OCI-LY7 (cell line): ENCODE results near the gene CCDC172.

Source experiments
- EZH2phosphoT487 ChIP-seq: fragments of 200-600 bp; sonication (generic); IDR thresholded peaks from 2 replicates; pipeline ENCODE4 v1.6.1; 2018; ENCODE audit warnings: low read depth, borderline replicate concordance, mild to moderate bottlenecking, mixed run types, antibody characterized with exemption, low read length, moderate library complexity, mixed read lengths
- TF ChIP-seq, protein P1 (sequence below): fragments of 200-600 bp; sonication (generic); conservative IDR thresholded peaks from 2 replicates; pipeline ENCODE4 v1.5.1; 2014; ENCODE audit warnings: mild to moderate bottlenecking, antibody characterized with exemption, low read length, moderate library complexity, mixed read lengths

DNA sequence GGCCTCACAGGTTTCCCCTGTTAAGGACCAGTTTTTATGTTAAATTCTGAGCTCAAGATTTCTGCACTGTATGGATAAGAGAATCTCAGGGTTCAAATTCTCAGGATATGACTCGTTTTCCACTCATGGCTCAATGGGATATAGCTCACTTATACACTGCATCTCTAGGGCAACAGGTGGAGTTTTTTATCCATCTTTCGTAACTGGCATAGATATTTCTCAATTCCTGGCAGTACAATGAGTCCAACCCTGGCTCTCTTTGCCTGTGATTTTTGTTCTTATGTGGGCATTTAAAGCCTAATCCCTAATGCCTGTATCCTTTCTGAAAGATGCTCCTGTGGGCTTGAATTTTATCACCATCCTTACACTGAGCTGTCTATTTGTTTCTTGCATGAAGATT is 7.6 kb downstream of the CCDC172 start:
- TF ChIP-seq, protein P1, sequence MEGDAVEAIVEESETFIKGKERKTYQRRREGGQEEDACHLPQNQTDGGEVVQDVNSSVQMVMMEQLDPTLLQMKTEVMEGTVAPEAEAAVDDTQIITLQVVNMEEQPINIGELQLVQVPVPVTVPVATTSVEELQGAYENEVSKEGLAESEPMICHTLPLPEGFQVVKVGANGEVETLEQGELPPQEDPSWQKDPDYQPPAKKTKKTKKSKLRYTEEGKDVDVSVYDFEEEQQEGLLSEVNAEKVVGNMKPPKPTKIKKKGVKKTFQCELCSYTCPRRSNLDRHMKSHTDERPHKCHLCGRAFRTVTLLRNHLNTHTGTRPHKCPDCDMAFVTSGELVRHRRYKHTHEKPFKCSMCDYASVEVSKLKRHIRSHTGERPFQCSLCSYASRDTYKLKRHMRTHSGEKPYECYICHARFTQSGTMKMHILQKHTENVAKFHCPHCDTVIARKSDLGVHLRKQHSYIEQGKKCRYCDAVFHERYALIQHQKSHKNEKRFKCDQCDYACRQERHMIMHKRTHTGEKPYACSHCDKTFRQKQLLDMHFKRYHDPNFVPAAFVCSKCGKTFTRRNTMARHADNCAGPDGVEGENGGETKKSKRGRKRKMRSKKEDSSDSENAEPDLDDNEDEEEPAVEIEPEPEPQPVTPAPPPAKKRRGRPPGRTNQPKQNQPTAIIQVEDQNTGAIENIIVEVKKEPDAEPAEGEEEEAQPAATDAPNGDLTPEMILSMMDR, result no peak
- no peak for TF ChIP-seq EZH2phosphoT487
